CD14-positive monocyte (primary cell): ENCODE results near the gene CNGA1. TPM values are rescaled to one million over a fixed set of nuclear protein-coding genes. Genes with fewer than 3 reads are reported as not detected.

Experiments
- DNase-seq, 3 donors: peaks; one replicate each; pipeline ENCODE4 v3.0.0-alpha.2; 2011 to 2022
- H2AFZ ChIP-seq: 2 replicates; pipeline ENCODE4 v1.6.0; 2012; ENCODE audit warnings: mild to moderate bottlenecking, low read depth, low read length, inconsistent platforms; ENCODE audit not compliant: insufficient read depth, poor library complexity, severe bottlenecking
- H3K27ac ChIP-seq, 2 donors: 1 replicate in 1 of 2; 2 replicates in 1 of 2; pipeline ENCODE4 v1.5.1; 2012 to 2013; ENCODE audit warnings: low read length in 2 of 2, control low read depth in 1 of 2, inconsistent platforms in 1 of 2, low read depth in 1 of 2, mild to moderate bottlenecking in 1 of 2
- H3K27me3 ChIP-seq, 2 donors: one replicate each; pipeline versions ENCODE4 v1.6.0 to v1.6.1; 2011 to 2013; ENCODE audit warnings: low read length in 2 of 2; ENCODE audit not compliant: control insufficient read depth in 2 of 2, insufficient read depth in 2 of 2
- H3K36me3 ChIP-seq, 2 donors: replicated peaks in 1 of 2; 1 replicate in 1 of 2; 2 replicates in 1 of 2; pipeline versions ENCODE4 v1.5.1 to v1.6.1; 2012 to 2013; ENCODE audit warnings: low read length in 2 of 2, control low read depth in 1 of 2, inconsistent platforms in 1 of 2, mild to moderate bottlenecking in 1 of 2; ENCODE audit not compliant: insufficient read depth in 2 of 2, control insufficient read depth in 1 of 2
- H3K4me1 ChIP-seq, 2 donors: 1 replicate in 1 of 2; 2 replicates in 1 of 2; pipeline versions ENCODE4 v1.5.1 to v1.6.1; 2012 to 2013; ENCODE audit warnings: low read length in 2 of 2, control low read depth in 1 of 2, inconsistent platforms in 1 of 2, mild to moderate bottlenecking in 1 of 2, moderate library complexity in 1 of 2; ENCODE audit not compliant: insufficient read depth in 2 of 2, control insufficient read depth in 1 of 2
- H3K4me2 ChIP-seq: replicated peaks from 2 replicates; pipeline ENCODE3; 2012; ENCODE audit warnings: low read length, moderate library complexity, mild to moderate bottlenecking; ENCODE audit not compliant: poor library complexity, severe bottlenecking; ENCODE audit errors: extremely low read depth
- H3K4me3 ChIP-seq, 3 experiments: fragments of 200-600 bp in 1 of 3; sonication (generic) in 1 of 3; replicated peaks in 1 of 3; 1 replicate in 2 of 3; 2 replicates in 1 of 3; pipeline ENCODE4 v1.5.1; 2011 to 2013; ENCODE audit warnings: low read length in 3 of 3, mild to moderate bottlenecking in 3 of 3, control low read depth in 2 of 3, low read depth in 2 of 3, inconsistent platforms in 1 of 3, moderate library complexity in 1 of 3
- H3K79me2 ChIP-seq: 2 replicates; pipeline ENCODE4 v1.6.0; 2012; ENCODE audit warnings: mild to moderate bottlenecking, control low read depth, inconsistent platforms, low read length, moderate library complexity; ENCODE audit not compliant: insufficient read depth
- H3K9ac ChIP-seq: 2 replicates; pipeline ENCODE4 v1.6.0; 2017; ENCODE audit warnings: low read length, mild to moderate bottlenecking; ENCODE audit not compliant: insufficient read depth, poor library complexity, severe bottlenecking
- H3K9me3 ChIP-seq, 2 donors: replicated peaks in 1 of 2; 1 replicate in 1 of 2; 2 replicates in 1 of 2; pipeline versions ENCODE4 v1.5.1 to v1.6.1; 2012 to 2013; ENCODE audit warnings: low read length in 2 of 2, control low read depth in 1 of 2; ENCODE audit not compliant: control insufficient read depth in 1 of 2, insufficient read depth in 1 of 2
- H4K20me1 ChIP-seq: 2 replicates; pipeline ENCODE4 v1.6.0; 2012; ENCODE audit warnings: mild to moderate bottlenecking, low read length, control low read depth, moderate library complexity; ENCODE audit not compliant: insufficient read depth
- H3K27ac Mint-ChIP-seq, 7 donors: one replicate each; pipeline ENCODE4 v1.8.0; 2020; ENCODE audit warnings: mild to moderate bottlenecking in 7 of 7, mixed read lengths in 7 of 7, moderate library complexity in 6 of 7, inconsistent platforms in 2 of 7
- H3K27me3 Mint-ChIP-seq, 3 donors: one replicate each; pipeline ENCODE4 v1.8.0; 2021 to 2022; ENCODE audit warnings: low read depth in 3 of 3, mild to moderate bottlenecking in 3 of 3, mixed read lengths in 3 of 3, moderate library complexity in 3 of 3, inconsistent platforms in 1 of 3
- H3K36me3 Mint-ChIP-seq, 2 donors: one replicate each; pipeline ENCODE4 v1.8.0; 2020; ENCODE audit warnings: mixed read lengths in 2 of 2, inconsistent platforms in 1 of 2, mild to moderate bottlenecking in 1 of 2
- H3K4me1 Mint-ChIP-seq: one replicate; pipeline ENCODE4 v1.8.0; 2020; ENCODE audit warnings: mild to moderate bottlenecking, mixed read lengths
- H3K4me3 Mint-ChIP-seq, 2 donors: one replicate each; pipeline ENCODE4 v1.8.0; 2020; ENCODE audit warnings: mild to moderate bottlenecking in 2 of 2, mixed read lengths in 2 of 2, moderate library complexity in 1 of 2
- H3K9me3 Mint-ChIP-seq, 7 donors: one replicate each; pipeline ENCODE4 v1.8.0; 2020 to 2022; ENCODE audit warnings: mixed read lengths in 7 of 7, mild to moderate bottlenecking in 6 of 7, moderate library complexity in 6 of 7, inconsistent platforms in 2 of 7
- intact Hi-C, 2 donors: fragments of 100-400 bp; cut with micrococcal nuclease; formaldehyde crosslinking; loops; one replicate each; pipeline versions ENCODE4 v1.15.0 to v1.15.1; 2023
- polyA plus RNA-seq, 3 donors: library from polyadenylated mRNA; depleted of rRNA in 1 of 3; unstranded in 2 of 3; stranded (reverse) in 1 of 3; fragments of 300-500 nt in 2 of 3; fragments of >200 nt in 1 of 3; fragmentation: Illumina TruSeq in 2 of 3; gene quantifications; 1 replicate in 2 of 3; 2 replicates in 1 of 3; pipeline ENCODE4 v1.2.3, GENCODE V29; 2012 to 2021
- TF ChIP-seq, protein P1 (sequence below): fragments of 200-600 bp; IDR thresholded peaks from one replicate; pipeline ENCODE4 v1.8.0; 2022; ENCODE audit warnings: antibody characterized with exemption, mild to moderate bottlenecking

Gene CNGA1
- polyA plus RNA-seq, 3 donors: not detected

GRCh38 chr4:48033412-48033811, 16.9 kb upstream of the CNGA1 start:
- H3K4me2 ChIP-seq: no peak overlapping the region
- H3K4me1 ChIP-seq: peaks cover 18 to 27% of the 10 kb centered on the region in 2 donors
- no peak overlapping the region for H3K9ac ChIP-seq
- H2AFZ ChIP-seq: no peak overlapping the region
- no peaks in the 10 kb centered on the region for H3K27me3 ChIP-seq
- H3K36me3 ChIP-seq: no peaks in the 10 kb centered on the region
- H3K4me3 ChIP-seq: no peak overlapping the region
- intact Hi-C loops: loop anchor here in 1 of 2 donors (2.0 to 10.0 kb wide), 2 partner anchors 53 to 549 kb away; partner anchors contain the start of gene ATP10D
- DNase-seq: no peak
- peaks cover 25% of the 10 kb centered on the region for H3K4me1 Mint-ChIP-seq
- no peak overlapping the region for H3K27ac ChIP-seq
- H3K9me3 Mint-ChIP-seq: no peaks in the 10 kb centered on the region
- TF ChIP-seq, protein P1, sequence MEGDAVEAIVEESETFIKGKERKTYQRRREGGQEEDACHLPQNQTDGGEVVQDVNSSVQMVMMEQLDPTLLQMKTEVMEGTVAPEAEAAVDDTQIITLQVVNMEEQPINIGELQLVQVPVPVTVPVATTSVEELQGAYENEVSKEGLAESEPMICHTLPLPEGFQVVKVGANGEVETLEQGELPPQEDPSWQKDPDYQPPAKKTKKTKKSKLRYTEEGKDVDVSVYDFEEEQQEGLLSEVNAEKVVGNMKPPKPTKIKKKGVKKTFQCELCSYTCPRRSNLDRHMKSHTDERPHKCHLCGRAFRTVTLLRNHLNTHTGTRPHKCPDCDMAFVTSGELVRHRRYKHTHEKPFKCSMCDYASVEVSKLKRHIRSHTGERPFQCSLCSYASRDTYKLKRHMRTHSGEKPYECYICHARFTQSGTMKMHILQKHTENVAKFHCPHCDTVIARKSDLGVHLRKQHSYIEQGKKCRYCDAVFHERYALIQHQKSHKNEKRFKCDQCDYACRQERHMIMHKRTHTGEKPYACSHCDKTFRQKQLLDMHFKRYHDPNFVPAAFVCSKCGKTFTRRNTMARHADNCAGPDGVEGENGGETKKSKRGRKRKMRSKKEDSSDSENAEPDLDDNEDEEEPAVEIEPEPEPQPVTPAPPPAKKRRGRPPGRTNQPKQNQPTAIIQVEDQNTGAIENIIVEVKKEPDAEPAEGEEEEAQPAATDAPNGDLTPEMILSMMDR: no peak
- H3K27me3 Mint-ChIP-seq: peaks cover 0 to 2% (median 1%) of the 10 kb centered on the region in 3 donors
- no peaks in the 10 kb centered on the region for H3K9me3 ChIP-seq
- no peak overlapping the region for H3K4me3 Mint-ChIP-seq
- no peak overlapping the region for H3K27ac Mint-ChIP-seq
- H3K36me3 Mint-ChIP-seq: no peaks in the 10 kb centered on the region
- no peaks in the 10 kb centered on the region for H3K79me2 ChIP-seq
- no peaks in the 10 kb centered on the region for H4K20me1 ChIP-seq

DNA sequence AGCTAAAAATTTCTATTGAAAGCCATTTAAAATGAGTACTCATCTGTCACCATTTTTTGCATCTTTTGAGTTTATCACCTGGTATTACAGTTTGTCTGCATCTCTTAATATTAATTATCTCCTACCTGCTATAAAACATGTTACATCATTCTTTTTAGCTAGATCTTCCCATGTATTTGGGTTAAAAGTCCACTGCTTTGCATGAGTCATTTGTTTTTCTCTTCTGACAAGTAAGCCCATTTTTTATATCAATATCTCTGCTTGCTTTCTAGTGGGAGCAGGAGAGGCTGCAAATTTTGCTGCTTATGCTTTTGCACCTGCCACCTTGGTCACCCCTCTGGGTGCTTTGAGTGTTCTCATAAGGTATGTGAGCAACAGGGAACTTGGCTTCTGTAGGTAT, 16.2 kb upstream of the CNGA1 start:
- Mint-ChIP-seq H3K27ac (no peak overlapping the region), H3K4me1 (peaks cover 25% of the 10 kb centered on the region), H3K4me3 (no peak overlapping the region), H3K36me3 (no peaks in the 10 kb centered on the region), H3K27me3 (peaks cover 0 to 2% (median 1%) of the 10 kb centered on the region in 3 donors), H3K9me3 (no peaks in the 10 kb centered on the region)
- Histone ChIP-seq H3K4me3 (no peak overlapping the region), H3K27ac (no peak overlapping the region), H3K9ac (no peak overlapping the region), H2AFZ (no peak overlapping the region), H3K4me1 (peaks cover 18 to 21% of the 10 kb centered on the region in 2 donors), H3K36me3 (no peaks in the 10 kb centered on the region), H3K9me3 (no peaks in the 10 kb centered on the region), H3K4me2 (no peak overlapping the region), H3K27me3 (no peaks in the 10 kb centered on the region), H4K20me1 (no peaks in the 10 kb centered on the region), H3K79me2 (no peaks in the 10 kb centered on the region)
- intact Hi-C loops: loop anchor here in 1 of 2 donors (2.0 to 10.0 kb wide), 2 partner anchors 54 to 548 kb away; partner anchors contain the start of gene ATP10D
- TF ChIP-seq, protein P1: no peak
- DNase-seq: no peak
